ENCODE data around the gene DEGS1.

The DEGS1 gene

DNA sequence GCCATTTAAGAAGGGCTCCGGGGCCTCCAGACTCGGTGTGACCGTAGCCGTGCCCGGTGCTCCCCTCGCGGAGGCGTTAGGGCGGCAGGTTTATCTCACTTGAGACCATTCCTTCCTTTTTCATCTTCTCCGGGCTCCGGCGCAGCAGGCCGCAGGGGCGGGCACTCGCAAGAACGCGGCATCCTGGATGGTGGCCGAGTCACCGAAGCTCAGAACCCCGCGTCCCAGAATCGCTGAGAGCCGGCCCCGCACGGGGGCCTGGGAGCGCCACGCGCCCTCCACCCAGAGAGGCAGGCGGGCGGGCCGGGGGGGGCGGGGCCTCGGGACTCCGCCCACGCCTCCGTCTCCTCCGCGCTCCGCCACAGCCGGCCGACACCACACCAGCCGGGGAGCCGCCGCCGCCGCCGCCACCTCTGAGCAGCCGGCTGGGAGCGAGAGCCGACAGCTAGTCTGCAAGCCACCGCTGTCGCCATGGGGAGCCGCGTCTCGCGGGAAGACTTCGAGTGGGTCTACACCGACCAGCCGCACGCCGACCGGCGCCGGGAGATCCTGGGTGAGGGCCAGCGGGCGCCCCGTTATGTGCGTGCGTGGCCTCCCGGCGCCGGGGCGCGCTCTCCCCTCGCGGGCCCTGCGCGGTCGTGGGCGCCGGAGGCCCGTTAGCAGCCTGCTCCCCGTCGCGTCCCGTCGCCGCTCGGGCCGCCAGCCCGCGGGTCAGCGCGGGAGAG lies at the start of gene DEGS1:
Gene DEGS1 (plus strand): TSS at position 375 of the 725 bp plus-strand sequence. CDS start 97 bp downstream, at position 472.
- DNase-seq, result peak; percentile 58 to 71

GRCh38 chr1:224133741-224134299 lies 49.2 kb upstream of the DEGS1 start:
- DNase-seq, result no peak

DNA sequence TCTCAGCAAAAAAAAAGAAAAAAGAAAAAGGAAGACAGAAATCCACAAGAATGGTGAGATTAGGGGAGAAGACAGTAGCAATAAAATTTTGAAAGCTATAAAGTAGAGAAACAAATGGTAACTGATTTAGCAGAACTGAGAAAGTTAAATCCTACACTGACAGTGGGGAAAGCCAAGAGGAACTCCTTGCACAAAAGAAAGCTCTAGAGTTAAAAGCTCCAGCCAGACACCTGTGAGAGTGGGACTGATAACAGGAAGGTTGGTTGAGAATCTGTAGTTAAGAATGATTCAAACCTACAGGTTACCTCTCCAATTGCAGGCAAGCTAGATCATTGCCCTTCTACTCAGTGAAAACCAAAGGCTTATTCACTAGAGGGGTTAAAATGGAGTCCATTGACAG lies 45.5 kb upstream of the DEGS1 start:
- no peak for DNase-seq

DNA sequence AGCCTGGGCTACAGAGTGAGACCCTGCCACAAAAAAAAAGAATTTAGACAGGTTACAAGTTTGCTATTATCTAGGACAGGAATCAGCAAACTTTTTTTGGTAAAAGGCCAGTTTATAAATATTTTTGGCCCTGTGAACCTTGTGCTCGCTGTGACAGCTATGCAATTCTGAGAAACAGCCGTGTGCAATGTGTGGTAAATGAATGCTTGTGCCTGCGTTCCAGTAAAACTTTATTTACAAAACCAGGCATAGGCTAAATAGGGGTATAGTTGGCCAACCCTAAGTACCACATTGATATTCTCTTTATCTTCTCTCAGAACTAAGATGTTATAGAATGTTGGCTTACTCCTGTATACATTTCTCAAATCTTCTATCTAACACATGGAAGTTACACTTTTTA lies 44.8 kb upstream of the DEGS1 start:
- DNase-seq, result no peak

GRCh38 chr1:224141693-224142092 lies 41.3 kb upstream of the DEGS1 start:
- no peak for DNase-seq

- DNase-seq, result no peak
Observed at GRCh38 chr1:224149709-224150108, 33.3 kb upstream of the DEGS1 start.

DNA sequence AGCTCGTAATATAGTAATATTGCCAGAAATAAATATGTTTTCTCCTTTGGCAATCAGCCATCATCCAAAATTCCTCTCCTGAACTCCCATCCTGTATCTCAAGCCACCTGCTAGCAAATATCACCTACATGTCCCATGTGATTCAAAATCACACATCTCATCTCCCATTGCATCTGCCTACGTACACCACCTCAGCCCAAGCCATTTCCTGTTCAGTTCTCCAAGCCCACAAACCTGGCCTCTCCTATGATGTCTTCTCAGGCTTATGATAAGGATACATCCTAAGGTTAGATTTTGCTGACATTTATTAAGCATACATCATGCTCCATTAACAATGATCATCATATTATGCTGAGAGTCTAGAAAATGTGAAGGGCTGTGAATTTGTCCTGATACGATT lies 31.9 kb upstream of the DEGS1 start:
- no peak for DNase-seq

DNA sequence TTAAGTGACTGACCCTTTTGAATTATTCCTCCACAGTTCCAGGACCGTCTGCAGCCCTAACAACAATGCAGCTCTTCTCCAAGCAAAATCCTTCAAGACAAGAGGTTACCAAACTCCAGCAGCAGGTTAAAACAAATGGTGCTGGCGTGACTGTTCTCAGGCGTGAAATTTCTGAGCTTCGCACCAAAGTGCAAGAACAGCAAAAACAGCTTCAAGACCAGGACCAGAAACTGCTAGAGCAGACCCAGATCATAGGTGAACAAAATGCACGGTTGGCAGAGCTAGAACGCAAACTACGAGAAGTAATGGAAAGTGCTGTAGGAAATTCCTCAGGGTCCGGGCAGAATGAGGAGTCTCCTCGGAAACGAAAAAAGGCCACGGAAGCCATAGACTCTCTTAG lies 25.7 kb upstream of the DEGS1 start:
- no peak for DNase-seq

DNA sequence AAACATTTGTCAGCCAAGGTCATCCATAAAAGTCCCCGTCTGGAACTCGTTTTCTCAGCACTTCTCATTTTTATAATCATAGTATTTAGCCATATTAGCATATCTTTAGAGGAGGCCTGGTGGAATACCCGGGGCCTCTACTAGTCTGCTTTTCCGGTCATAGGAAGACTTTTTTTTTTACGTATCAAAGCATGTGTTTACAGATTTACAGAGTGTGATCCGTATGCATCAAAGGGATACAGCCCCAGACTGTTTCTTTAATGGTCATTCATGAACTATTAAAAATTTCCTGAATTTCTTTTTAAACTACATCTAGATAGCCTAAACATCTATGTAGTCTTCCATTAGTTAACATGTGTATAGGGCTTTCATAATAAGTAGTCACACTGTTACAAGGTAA lies 23.5 kb upstream of the DEGS1 start:
- no peak for DNase-seq

GRCh38 chr1:224160171-224160682 lies 22.8 kb upstream of the DEGS1 start:
- no peak for DNase-seq

- no peak for DNase-seq
Observed at GRCh38 chr1:224162768-224163167, 20.3 kb upstream of the DEGS1 start.

DNA sequence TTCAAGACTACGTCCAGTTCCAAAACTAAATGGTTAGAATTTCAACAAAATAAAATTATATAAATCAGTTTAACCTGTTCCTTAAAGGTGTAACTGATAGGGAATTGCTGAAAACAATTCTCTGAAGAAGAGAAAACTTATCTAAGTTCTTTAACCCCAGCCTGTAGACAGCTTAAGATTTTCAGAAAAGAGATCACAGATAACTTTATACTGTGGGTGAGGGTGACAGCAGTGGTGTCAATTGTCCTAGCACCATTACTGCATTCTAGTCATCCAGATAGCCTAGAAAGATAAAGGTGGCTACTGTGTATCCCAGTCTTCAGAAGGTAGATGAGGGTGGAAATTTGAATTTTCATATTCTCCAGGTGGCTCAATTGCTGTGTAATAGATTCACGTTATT lies 19.7 kb upstream of the DEGS1 start:
- no peak for DNase-seq

- peak; percentile 20 to 91 for DNase-seq
Observed at GRCh38 chr1:224168859-224169380, 14.1 kb upstream of the DEGS1 start.

GRCh38 chr1:224169718-224170270 lies 13.2 kb upstream of the DEGS1 start:
- DNase-seq, result no peak

GRCh38 chr1:224170343-224170742 lies 12.7 kb upstream of the DEGS1 start:
- no peak for DNase-seq

- no peak for DNase-seq
Observed at GRCh38 chr1:224170748-224171478, 12.1 kb upstream of the DEGS1 start.

DNA sequence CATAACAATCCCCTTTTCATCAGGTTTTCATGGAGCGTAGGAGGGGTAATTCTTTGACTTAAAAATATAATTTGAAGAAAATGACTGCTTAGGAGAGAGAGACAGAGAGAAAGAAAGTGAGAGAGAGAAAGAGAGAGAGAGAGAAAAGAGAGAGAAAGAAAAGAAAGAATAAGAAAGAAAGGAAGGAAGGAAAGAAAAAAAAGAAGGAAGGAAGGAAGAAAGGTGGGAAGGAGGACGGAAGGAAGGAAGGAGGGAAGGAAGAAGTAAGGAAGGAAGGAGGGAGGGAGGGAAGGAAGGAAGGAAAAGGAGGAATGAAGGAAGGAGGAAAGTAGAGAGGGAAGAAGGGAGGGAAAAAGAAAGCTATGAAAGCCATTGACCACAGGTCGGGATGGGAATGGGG lies 10.8 kb upstream of the DEGS1 start:
- no peak for DNase-seq

DNA sequence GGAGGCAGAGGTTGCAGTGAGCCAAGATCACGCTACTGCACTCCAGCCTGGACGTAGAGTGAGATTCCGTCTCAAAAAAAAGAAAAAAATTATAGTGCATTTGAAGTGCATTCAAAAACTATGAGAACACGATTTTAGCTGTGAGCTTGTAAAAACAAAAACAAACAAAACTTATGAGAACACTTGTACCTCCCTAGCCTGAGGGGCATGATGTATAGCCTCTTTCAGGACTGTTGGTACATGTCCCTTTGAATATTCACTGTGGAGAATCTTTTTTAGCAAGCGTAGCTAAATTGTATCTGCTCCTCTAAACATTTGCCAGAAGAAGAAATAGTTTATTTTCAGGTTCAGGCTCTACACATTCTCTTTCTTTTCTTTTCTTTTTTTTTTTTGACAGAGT lies 9.5 kb upstream of the DEGS1 start:
- no peak for DNase-seq

- no peak for DNase-seq
Observed at GRCh38 chr1:224175617-224176016, 7.4 kb upstream of the DEGS1 start.

DNA sequence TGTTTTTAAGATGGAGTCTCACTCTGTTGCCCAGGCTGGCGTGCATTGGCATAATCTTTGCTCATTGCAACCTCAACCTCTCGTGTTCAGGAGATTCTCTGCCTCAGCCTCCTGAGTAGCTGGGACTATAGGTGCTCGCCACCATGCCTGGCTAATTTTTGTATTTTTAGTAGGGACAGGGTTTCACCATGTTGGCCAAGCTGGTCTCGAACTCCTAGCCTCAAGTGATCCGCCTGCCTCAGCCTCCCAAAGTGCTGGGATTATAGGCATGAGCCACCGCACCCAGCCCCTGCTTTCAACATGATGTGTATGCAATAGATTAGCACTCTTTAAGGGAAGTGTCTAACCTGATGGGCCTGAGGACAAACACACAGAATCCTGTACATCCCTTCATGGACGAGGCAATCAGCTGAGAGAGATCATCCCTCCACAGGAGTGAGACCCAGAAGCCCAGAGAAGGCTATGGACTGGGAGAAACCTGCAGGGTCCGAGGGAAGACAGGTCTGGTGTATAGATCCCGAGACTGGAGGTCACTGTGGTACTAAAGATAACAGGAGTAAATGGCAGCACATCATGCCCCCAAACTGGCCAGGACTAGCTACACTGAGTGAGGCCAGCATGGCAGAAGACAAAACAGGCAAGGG lies 5.6 kb upstream of the DEGS1 start:
- no peak for DNase-seq

GRCh38 chr1:224178894-224179293 lies 4.1 kb upstream of the DEGS1 start:
- no peak for DNase-seq

DNA sequence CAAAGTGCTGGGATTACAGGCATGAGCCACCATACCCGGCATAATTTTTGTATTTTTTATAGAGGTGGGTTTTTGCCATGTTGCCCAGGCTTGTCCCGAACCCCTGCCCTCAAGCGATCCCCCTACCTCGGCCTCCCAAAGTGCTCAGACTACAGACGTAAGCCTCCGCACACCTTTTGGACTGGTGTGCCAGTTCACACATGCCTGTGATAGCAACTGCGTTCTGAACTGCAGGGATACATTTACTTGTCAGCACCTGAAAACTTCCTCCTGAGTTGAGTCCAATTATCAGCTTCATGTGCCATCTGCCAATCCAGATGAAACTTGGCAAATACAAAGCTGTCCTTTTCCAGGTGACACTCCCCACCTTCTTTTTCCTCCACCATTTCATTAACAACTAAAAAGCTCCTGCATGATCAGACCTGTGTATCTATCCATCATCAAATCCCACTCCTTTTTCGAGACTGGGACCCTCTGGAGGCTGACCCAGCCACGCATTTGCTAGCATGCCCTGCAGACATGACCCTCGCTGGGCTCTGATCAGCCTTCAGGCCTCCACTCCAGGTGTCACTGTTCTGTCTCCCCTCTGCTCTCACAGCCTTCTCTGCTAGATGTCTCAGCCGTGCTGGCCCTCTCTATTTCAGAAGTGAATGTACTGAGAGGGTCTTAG lies 2.1 kb upstream of the DEGS1 start:
- no peak for DNase-seq

Data from bone marrow (tissue), 2 donors.